HG02623 (cell line): ENCODE results near the gene DTD1.

Experiments
- ATAC-seq: cut with Tn5 transposase; IDR thresholded peaks from one replicate; pipeline ENCODE4 v1.9.1; 2021; ENCODE audit warnings: moderate library complexity; ENCODE audit not compliant: unreplicated experiment

The DTD1 gene

DNA sequence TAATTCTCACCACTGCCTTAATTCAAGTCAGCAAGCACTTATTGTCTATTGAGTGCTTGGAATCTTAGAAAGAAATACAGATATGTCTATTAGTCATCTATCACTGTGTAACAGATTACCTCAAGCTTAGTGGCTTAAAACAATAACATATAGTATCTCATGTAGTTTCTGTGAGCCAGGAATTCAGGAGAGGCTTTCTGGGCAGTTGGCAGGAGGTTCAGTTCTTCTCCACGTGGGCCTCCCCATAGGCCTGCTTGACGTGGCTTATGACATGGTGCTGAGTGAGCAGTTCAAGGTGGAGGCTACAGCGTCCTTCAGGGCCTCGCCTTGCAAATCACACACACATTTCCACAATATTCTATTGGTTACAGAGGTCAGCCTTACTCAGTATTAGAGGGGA is 69.7 kb downstream of the DTD1 start:
- ATAC-seq: no peak

GRCh38 chr20:18662279-18663040 is 74.6 kb downstream of the DTD1 start:
- no peak for ATAC-seq

DNA sequence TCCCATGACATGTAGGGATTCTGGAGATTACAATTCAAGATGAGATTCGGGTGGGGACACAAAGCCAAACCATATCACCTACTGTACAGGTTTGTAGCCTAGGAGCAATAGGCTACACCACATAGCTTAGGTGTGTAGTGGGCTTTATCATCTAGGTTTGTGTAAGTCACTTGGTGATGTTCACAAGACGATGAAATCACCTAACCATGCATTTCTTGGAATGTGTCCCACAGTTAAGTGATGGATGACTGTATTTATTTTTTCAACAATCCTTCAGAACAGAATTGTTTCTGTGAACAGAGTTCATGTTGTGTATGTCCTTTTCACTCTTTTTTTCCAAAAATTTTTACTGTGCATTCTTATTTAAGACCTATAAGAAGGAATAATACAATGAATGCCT is 76.1 kb downstream of the DTD1 start:
- ATAC-seq: no peak

DNA sequence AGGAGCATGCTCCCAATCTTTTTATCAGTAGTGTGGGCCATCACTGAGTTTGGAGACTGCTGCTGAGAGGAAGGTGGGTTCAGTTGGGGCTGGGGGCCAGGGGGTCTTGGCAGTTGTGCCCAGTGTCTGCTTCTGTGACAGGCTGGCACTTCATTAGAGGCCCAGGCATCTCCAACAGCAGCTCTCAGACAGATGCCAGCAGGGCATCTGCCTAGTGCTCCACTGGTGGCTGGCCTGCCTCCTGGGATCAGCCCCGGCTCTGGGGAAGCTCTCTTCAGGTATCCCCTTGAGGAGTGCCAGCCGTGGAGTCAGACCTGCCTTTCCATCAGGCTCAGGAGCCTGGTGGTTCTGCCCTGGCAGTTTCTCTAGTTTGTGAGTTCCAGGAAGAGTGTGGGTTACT is 77.3 kb downstream of the DTD1 start:
- no peak for ATAC-seq

DNA sequence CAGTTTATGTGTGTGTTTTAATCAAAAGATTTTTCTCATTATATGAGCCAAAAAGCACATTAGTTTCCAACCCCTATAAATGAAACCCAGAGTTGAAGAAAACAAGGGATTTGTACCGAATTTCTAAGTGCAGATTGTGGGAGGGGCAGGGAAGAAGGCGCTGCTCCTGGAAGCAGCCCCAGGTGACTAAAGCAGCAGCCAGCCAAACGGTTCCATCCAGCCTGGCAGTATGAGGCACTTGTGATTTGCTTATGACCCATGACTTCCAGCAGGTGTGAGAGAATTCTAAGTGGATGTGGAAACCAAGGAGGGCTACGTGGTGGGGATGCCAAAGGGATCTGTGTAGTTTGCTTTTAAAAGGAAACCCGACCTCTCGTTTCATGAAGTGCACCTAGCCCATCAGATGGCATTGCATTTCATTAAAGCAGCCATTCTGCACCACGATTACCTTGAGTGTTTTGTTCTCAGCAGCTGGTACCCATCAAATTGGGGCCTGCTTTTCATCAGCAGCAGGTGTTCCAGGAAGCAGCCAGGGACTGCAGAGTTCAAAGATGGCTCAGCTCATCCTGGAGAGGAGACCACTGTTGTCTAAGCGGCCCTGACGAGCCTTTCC is 79.1 kb downstream of the DTD1 start:
- no peak for ATAC-seq

GRCh38 chr20:18669241-18670019 is 81.6 kb downstream of the DTD1 start:
- no peak for ATAC-seq

- ATAC-seq: no peak
Observed at GRCh38 chr20:18671203-18671710, 83.4 kb downstream of the DTD1 start.

- ATAC-seq: no peak
Observed at GRCh38 chr20:18672834-18673233, 85.0 kb downstream of the DTD1 start.

- no peak for ATAC-seq
Observed at GRCh38 chr20:18676396-18676795, 88.5 kb downstream of the DTD1 start.

- ATAC-seq: no peak
Observed at GRCh38 chr20:18677126-18677525, 89.3 kb downstream of the DTD1 start.

DNA sequence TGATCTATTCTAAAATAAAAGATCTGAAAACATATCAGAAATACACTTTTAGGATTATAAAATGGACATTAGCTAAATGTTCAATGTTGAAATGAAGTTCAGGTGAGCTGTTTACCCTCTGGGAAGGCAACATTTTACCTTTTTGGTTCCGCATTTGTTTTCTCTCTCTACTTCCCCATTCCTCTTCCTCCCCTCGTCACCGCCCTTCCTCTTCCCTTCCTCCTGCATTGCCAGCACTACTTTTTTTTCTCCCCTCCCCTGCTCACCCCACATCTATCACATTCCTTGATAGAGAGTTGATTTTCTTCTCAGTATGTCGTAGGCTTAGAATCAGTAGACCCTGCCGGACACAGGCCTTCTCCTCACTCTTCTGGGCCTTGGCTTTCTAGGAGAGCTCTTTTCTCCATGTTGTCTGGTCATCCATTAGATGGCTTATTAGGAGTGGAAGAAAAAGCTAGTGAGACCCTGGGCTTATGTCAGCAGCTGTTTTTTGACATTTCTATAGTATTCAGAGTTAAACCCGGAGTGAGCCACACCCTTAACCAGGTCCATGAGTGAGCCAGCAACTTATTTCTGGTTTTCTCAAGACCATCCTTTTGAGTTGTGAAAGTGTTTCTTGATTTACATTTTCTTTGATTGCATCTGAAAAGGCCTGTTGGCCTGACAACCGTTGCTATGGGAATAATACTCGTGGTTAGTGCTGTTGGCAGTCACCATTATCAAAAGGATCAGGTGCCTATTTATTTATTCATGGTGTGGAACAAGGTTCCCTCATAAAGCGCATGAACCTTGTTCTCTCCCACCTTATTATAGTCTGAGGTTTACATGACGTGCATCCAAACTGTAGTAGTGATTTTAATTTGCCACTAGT is 90.9 kb downstream of the DTD1 start:
- ATAC-seq: no peak

DNA sequence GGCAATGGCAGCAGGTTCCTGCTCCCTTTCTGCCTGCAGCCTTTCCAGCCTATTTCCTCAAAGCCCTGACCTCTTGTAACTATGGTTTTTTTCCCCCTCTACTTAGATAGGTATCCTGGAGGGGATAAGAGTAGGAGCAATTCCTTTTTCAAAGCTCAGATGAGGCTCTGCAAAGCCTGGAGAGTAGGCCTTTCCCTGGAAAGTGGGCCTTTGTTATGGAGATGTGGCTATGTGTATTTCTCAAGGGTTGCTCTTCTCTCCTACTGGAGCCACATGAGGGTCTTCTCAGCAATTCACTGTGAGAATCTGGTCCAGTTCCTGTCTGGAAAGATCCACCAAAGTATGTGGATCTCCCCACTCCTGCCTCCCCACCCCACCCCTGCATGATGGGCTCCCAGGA is 96.0 kb downstream of the DTD1 start:
- no peak for ATAC-seq

DNA sequence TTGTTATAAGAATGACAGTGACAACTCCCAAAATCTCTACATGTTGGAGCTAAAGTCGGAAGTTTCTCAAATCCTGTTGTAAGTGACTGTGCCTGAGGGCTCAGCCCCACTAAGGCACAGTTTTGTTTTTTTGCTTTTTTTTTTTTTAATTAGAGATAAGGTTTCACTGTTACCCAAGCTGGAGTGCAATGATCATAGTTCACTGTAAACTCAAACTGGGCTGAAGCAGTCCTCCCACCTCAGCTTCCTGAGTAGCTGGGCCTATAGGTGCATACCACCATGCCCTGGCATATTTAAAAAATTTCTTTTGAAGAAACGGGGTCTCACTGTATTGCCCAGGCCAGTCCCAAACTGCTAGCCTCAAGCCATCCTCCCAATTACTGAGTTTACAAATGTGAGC is 96.9 kb downstream of the DTD1 start:
- ATAC-seq: no peak

DNA sequence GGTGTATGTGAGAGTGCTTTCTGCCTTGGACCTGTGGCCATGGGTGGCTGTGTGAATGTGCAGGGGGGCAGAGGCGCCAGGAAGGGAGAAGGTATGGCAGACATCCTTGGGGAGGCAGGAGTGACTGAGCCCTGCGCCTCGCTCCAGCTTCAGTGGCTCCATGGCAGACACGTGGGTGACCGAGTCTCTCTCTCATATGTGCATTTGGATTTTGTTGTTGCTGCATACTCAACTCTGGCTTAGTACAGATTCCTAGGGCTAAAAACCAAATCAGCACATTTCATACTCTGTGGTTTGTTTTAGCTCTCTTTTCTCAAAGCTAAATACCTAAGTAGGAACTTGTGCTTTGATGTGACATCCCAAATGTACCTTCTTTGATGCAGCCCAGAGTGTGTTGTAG is 97.6 kb downstream of the DTD1 start:
- ATAC-seq: no peak

DNA sequence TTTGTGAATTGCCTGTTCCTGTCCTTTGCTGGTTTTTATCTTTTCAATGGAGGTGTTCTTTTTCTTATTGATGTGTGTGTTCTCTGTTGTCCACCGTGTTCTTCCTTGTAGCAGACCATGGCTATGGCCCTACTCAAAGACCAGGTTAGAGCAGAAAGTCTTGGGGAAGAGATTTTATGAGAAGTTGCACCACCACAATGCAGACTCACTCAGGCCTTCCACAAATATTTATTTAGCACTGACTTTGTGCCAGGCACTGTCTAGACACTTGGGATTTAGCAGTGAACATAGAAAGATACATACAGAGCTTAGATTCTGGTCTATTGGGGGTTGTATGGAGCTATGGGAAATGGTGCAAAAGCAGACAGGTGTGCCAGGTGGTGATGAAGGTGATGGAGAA is 98.8 kb downstream of the DTD1 start:
- ATAC-seq: no peak

- ATAC-seq: no peak
Observed at GRCh38 chr20:18688676-18689075, 100.8 kb downstream of the DTD1 start.

- ATAC-seq: no peak
Observed at GRCh38 chr20:18689557-18689956, 101.7 kb downstream of the DTD1 start.

GRCh38 chr20:18692447-18692846 is 104.6 kb downstream of the DTD1 start:
- ATAC-seq: no peak

GRCh38 chr20:18694071-18694470 is 106.2 kb downstream of the DTD1 start:
- no peak for ATAC-seq

- no peak for ATAC-seq
Observed at GRCh38 chr20:18695175-18695574, 107.3 kb downstream of the DTD1 start.
